GM19438 (cell line): Measurements from ENCODE around the gene CTIF.
A peak's percentile ranks its signal among the peaks of the same experiment; 100 is the strongest.

Source experiments
- ATAC-seq: cut with Tn5 transposase; IDR thresholded peaks from one replicate; pipeline ENCODE4 v1.9.1; 2021; ENCODE audit warnings: low read depth; ENCODE audit not compliant: unreplicated experiment

CTIF gene

DNA sequence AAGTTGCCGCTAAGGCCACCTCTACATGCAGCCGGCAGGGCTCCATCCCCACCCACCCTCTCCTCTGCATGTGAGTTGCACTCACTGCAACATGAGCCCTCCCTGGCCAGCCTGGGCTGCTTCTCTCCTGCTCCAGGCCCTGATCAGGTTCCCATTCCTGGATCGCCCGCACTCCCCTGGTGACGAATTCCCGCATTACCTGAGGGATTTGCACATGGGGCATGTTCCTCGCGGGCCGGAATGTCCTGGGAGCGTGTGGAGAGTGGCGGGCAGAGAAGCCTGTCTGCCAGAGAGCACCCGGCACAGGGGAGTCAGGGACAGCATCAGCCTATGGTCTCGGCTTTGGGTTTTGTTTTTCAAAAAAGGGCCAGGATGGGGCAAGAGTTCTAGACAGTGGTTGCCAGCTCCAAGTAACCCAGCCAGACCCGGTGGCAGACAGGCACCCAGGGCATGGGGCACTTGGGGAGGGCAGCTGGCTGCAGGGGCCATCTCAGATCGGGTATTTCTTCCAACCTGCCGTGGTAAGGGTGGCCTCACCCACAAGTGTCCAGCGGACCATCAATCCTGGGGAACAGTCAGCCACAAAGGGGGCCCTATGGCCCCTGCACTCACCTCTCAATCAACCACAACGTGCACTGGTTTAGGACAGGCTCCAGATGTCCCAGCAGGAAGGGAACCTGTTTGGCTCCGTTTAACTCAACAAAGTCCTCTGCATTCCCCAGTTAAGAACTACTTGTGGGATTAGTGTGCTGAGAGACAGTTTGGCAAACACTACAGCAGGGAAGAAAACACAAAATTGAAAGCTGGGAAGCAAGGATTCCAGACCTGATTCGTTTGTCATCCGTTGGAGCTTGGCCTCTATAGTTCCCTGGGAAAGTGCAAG, 224.2 kb downstream of the CTIF start:
- no peak for ATAC-seq

GRCh38 chr18:48763719-48764100, 224.9 kb downstream of the CTIF start:
- ATAC-seq: no peak

DNA sequence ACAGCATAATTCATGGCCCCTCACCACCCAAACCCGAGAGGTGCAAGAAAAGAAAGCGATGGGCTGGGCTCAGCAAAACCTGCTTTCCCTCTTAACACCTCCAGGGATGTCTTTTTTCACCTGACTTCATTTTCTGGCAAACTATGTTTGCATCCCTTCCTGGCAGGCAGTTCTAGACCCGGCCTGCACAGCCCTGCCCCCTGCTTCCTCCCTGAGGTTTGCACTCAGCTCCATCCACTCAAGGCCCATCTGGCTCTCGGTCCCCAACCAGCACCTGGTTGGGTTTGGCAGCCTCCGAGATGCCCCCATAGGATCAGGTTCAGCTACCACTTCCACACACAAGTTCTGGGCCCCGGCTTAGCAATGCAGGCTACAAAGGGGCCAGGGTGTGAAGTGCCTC, 226.2 kb downstream of the CTIF start:
- ATAC-seq: no peak

DNA sequence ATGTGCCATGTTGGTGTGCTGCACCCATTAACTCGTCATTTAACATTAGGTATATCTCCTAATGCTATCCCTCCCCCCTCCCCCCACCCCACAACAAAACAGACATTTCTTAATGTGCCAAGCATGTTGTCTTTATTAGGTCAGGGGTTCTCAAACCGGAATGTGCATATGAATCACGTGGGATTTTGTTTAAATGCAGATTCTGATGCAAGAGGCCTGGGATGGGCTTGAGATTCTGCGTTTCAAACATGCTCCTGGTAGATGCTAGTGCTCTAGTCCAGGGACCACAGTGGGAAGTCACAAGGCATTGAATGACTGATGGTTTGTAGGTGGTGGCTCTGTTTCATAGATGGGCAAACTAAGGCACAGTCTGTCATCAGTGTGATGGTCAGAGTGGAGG, 227.2 kb downstream of the CTIF start:
- ATAC-seq: no peak

DNA sequence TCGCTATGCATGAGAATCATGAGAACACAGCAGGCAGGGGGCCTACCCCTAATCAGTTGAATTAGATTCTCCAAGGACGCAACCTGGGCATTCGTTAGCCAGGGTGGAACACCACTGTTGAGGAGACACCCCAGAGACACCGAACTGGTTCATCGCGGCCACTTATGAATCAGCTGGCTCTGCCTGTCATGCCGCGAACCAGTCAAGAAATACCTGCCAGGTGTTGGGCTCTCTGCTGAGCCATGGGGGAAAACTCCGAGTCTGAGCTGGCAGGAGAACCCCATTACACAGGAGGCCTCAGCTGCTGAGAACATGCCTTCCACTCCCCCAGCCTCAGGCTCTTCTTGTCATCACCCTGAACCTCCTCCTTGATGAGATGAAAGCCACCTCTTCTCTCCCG, 227.7 kb downstream of the CTIF start:
- no peak for ATAC-seq

DNA sequence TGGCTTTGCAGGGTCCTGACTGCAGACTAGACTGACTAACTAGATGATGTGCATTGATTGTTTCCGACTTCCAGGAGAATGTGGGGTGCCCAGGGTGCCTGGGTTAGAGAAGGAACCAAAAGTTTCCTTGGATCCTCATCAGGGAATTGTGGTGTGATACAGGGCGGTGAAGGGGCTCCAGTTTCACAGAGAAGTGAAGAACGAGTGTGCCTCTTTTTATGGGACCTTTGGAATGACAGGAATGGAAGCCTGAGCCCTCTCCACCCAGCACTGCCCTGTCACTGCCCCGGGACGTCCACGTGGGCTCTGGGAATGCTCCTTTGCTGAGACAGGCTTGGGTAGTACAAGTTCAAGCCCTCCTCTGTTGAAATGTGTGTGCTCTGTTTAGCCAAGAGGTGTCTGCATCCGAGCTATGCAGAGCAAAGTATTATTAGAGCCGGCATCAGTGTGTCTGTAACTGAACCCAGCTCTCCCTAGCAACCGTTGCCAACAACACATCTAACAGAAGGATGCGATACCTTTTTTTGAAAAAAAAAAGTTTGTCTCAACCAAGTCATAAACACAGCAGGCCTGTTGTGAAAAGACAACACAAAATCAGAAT, 228.4 kb downstream of the CTIF start:
- ATAC-seq: no peak

- no peak for ATAC-seq
These were observed 230.3 kb downstream of the CTIF start for GRCh38 chr18:48769006-48769636.

DNA sequence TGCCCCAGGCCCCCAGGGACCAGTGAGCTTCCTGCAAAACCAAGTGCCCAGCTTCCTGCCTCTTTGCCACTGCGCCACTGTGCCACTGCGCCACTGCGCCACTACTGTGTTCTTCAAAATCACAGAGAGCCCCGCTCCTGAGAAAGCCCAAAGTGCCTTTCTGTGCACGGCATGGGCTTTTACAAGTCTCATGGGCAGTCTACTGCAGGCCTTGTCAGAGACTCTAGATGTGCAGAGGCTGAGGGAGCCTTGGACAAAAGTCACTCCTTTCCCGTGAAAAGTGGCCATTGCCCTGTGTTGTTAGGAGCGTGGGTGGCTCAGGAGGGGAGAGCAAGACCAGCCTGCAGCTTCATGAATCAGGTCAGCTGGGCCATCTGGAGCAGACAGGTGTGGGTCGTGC, 231.4 kb downstream of the CTIF start:
- ATAC-seq: no peak

DNA sequence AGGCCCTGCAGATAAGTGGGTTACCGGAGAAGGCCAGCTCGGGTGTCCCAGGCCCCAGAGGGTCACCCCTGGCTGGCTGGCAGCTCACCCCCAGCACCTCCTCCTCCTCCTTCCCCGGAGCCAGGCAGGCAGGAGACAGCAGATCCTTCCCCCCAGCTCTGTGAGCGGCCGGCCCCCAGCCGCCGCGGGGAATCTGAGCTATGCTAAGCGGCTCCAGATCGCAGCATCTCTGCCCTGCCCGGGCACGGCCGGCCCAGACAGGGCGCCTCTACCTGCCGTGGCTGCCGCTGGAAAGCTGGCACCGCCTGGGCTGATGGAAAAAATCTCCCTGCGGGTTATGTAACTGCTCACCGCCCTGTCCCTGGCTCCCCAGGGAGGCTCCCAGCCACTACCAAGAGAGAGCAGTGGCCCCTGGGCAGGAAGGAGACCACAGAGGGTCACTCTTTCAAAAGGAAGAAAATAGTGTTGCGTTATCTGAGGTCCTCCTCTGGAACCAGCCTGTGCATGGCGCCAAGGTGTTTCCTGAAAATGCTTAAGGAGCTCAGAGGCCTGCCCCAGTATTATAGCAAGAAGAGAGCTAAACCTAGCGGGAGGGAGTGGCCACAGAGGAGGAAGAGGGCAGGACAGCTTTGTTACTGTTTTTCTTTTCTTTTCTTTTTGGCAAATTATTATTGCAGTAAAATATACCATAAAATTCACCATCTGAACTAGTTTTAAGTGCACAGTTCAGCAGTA, 233.0 kb downstream of the CTIF start:
- no peak for ATAC-seq

- ATAC-seq: no peak
These were observed 233.6 kb downstream of the CTIF start for GRCh38 chr18:48772457-48772856.

GRCh38 chr18:48773821-48774220, 235.0 kb downstream of the CTIF start:
- no peak for ATAC-seq

GRCh38 chr18:48774941-48775340, 236.1 kb downstream of the CTIF start:
- no peak for ATAC-seq

GRCh38 chr18:48775372-48776155, 236.7 kb downstream of the CTIF start:
- no peak for ATAC-seq

- ATAC-seq: no peak
These were observed 237.3 kb downstream of the CTIF start for GRCh38 chr18:48776156-48776555.

DNA sequence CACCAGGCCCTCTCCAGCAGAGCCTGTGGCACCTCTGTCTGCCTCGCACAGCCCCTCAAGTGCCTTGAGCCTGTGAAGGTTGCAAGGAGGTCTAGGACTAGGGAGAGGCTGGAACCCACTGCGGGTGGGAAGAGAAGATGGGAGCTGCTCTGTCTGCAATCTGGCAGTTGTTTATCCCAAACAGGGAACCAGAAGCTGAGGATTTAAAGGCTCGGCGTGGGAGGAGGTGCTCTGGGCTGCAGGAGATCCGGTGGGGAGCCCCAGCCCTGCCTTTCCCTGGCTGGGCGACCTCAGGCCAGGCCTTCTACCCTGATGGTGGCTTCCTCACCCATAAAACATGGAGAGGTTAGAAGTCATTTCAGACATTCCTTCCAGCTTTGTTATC, 237.8 kb downstream of the CTIF start:
- no peak for ATAC-seq

- peak; percentile 50 for ATAC-seq
These were observed 238.4 kb downstream of the CTIF start for GRCh38 chr18:48777026-48777743.

DNA sequence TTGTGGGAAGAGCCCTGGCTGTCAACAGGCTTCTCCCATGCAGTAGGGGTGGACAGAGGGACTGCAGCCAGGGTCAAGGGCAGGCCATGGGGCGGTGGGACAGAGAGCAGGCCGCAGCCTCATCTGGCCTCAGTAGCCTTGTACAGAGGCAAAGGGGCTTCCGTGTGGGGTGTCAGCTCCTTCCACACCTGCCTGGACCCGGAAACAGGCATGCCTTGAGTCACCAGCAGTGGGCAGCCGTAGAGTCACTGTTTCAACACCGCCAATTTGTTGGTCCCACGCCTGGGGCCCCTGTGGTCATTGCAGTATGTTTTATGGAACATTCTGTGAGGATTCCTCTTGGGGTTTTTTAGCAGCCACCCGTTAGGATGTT, 238.9 kb downstream of the CTIF start:
- no peak for ATAC-seq

DNA sequence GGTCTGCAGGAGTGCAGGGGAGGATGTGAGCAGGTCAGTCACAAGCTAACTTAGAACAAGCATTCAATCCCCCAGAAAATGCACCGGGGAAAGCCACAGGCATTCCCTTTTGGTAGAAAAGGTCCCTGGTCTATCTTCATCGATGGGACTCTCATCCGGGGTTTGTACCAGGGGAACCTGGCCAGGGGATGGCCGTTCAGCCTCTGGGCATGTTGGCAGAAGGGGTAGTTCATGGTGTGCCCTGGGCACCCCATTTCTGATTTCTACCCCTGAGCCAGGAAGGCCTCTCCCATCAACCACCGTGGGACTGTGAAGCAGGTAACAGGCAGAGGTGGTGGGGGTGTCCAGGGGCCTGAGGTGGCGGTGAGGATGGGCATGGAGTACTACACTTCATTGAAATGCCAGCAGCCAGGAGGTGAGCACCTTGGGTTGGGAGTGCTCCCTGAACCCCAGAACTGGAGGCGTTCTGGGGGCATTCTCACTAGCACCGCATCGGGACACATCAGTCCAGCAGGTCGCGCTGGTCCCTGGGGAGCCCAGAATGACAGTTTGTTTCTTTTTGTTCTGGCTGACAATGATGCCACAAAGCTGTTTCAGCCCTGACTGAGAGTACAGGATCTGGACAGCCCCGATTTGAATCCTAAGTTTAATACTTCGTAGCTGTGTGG, 239.6 kb downstream of the CTIF start:
- ATAC-seq: no peak

DNA sequence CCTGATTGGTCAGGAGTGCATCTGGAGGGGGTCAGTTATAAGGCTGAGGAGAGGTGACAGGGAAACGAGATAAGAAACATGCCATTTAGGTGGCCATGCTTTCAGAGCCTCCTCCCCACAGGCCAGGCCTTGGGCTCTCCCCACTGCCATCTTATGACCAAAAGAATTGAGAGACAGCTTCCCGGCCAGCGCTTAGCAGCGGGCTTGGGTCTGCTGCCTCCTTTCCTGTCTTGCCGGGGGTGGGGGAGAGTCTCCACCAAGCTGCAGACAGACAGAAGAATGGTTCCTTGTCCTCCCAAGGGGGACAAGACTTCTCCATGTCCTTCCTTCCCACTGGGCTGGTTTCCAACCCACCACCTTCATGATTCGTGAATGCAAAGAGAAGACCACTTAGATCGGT, 240.6 kb downstream of the CTIF start:
- no peak for ATAC-seq
